Measurements from ENCODE around the gene DHRS4.

DHRS4 gene

GRCh38 chr14:23915559-23915958 lies 38.0 kb upstream of the DHRS4 start:
- H3K4me2 ChIP-seq (ENCODE audit: insufficient read depth, low read length): no peak overlapping the region
- H3K4me1 ChIP-seq (ENCODE audit: insufficient read depth, low read length): no peaks in the 10 kb centered on the region
- no peak overlapping the region for H3K4me3 ChIP-seq (ENCODE audit: low read depth in 1 of 2, low read length in 2 of 2)
- no peaks in the 10 kb centered on the region for H3K79me2 ChIP-seq (ENCODE audit: insufficient read depth, low read length)
- H3K36me3 ChIP-seq (ENCODE audit: insufficient read depth, low read length): no peaks in the 10 kb centered on the region
- TF ChIP-seq CTCF (IDR thresholded peaks at IDR 0.05; ENCODE audit: borderline replicate concordance, extremely low read depth, low read length, poor library complexity, severe bottlenecking) (no peak), EZH2 (IDR thresholded peaks at IDR 0.05; ENCODE audit: borderline replicate concordance, low read depth, low read length, severe bottlenecking) (no peak)
- no peak overlapping the region for H2AFZ ChIP-seq (ENCODE audit: low read depth, low read length)
- ATAC-seq (ENCODE audit: insufficient read depth, low read depth) (no peak), DNase-seq (no peak)
- H3K9me3 ChIP-seq (ENCODE audit: insufficient read depth, low read length, severe bottlenecking): no peaks in the 10 kb centered on the region
- no peaks in the 10 kb centered on the region for H4K20me1 ChIP-seq (ENCODE audit: insufficient read depth, low read length)
- H3K27me3 ChIP-seq (ENCODE audit: insufficient read depth, low read length, poor library complexity): peaks cover 4% of the 10 kb centered on the region
- H3K27ac ChIP-seq (ENCODE audit: low read length): no peak overlapping the region
- H3K9ac ChIP-seq (ENCODE audit: low read depth, low read length): no peak overlapping the region

- DNase-seq (no peak), ATAC-seq (ENCODE audit: insufficient read depth, low read depth) (no peak)
- TF ChIP-seq CTCF (IDR thresholded peaks at IDR 0.05; ENCODE audit: borderline replicate concordance, extremely low read depth, low read length, poor library complexity, severe bottlenecking): no peak
- H3K79me2 ChIP-seq (ENCODE audit: insufficient read depth, low read length): no peaks in the 10 kb centered on the region
- no peaks in the 10 kb centered on the region for H3K4me1 ChIP-seq (ENCODE audit: insufficient read depth, low read length)
- no peak overlapping the region for H3K4me3 ChIP-seq (ENCODE audit: low read depth in 1 of 2, low read length in 2 of 2)
- no peaks in the 10 kb centered on the region for H3K9me3 ChIP-seq (ENCODE audit: insufficient read depth, low read length, severe bottlenecking)
- no peak overlapping the region for H3K4me2 ChIP-seq (ENCODE audit: insufficient read depth, low read length)
- peaks cover 4% of the 10 kb centered on the region for H3K27me3 ChIP-seq (ENCODE audit: insufficient read depth, low read length, poor library complexity)
- H3K27ac ChIP-seq (ENCODE audit: low read length): no peak overlapping the region
- no peaks in the 10 kb centered on the region for H3K36me3 ChIP-seq (ENCODE audit: insufficient read depth, low read length)
- no peak overlapping the region for H3K9ac ChIP-seq (ENCODE audit: low read depth, low read length)
- H2AFZ ChIP-seq (ENCODE audit: low read depth, low read length): no peak overlapping the region
- H4K20me1 ChIP-seq (ENCODE audit: insufficient read depth, low read length): no peaks in the 10 kb centered on the region
Observed at GRCh38 chr14:23916004-23916403, 37.6 kb upstream of the DHRS4 start.

GRCh38 chr14:23916446-23916845 lies 37.1 kb upstream of the DHRS4 start:
- TF ChIP-seq CTCF (IDR thresholded peaks at IDR 0.05; ENCODE audit: borderline replicate concordance, extremely low read depth, low read length, poor library complexity, severe bottlenecking) (no peak), EZH2 (IDR thresholded peaks at IDR 0.05; ENCODE audit: borderline replicate concordance, low read depth, low read length, severe bottlenecking) (no peak)
- Histone ChIP-seq H3K4me1 (ENCODE audit: insufficient read depth, low read length) (no peaks in the 10 kb centered on the region), H3K79me2 (ENCODE audit: insufficient read depth, low read length) (no peaks in the 10 kb centered on the region), H2AFZ (ENCODE audit: low read depth, low read length) (no peak overlapping the region), H3K27ac (ENCODE audit: low read length) (no peak overlapping the region), H3K4me2 (ENCODE audit: insufficient read depth, low read length) (no peak overlapping the region), H3K4me3 (ENCODE audit: low read depth in 1 of 2, low read length in 2 of 2) (no peak overlapping the region), H3K36me3 (ENCODE audit: insufficient read depth, low read length) (no peaks in the 10 kb centered on the region), H3K27me3 (ENCODE audit: insufficient read depth, low read length, poor library complexity) (peaks cover 4% of the 10 kb centered on the region), H3K9ac (ENCODE audit: low read depth, low read length) (no peak overlapping the region), H3K9me3 (ENCODE audit: insufficient read depth, low read length, severe bottlenecking) (no peaks in the 10 kb centered on the region), H4K20me1 (ENCODE audit: insufficient read depth, low read length) (no peaks in the 10 kb centered on the region)
- ATAC-seq (ENCODE audit: insufficient read depth, low read depth): no peak
- no peak for DNase-seq

GRCh38 chr14:23922545-23922944 lies 31.0 kb upstream of the DHRS4 start:
- no peak for TF ChIP-seq CTCF (IDR thresholded peaks at IDR 0.05; ENCODE audit: borderline replicate concordance, extremely low read depth, low read length, poor library complexity, severe bottlenecking)
- no peak for TF ChIP-seq EZH2 (IDR thresholded peaks at IDR 0.05; ENCODE audit: borderline replicate concordance, low read depth, low read length, severe bottlenecking)
- Histone ChIP-seq H3K36me3 (ENCODE audit: insufficient read depth, low read length) (no peaks in the 10 kb centered on the region), H3K79me2 (ENCODE audit: insufficient read depth, low read length) (no peaks in the 10 kb centered on the region), H3K9me3 (ENCODE audit: insufficient read depth, low read length, severe bottlenecking) (no peaks in the 10 kb centered on the region), H3K4me3 (ENCODE audit: low read depth in 1 of 2, low read length in 2 of 2) (no peak overlapping the region), H4K20me1 (ENCODE audit: insufficient read depth, low read length) (no peaks in the 10 kb centered on the region), H3K4me1 (ENCODE audit: insufficient read depth, low read length) (no peaks in the 10 kb centered on the region), H3K27me3 (ENCODE audit: insufficient read depth, low read length, poor library complexity) (no peaks in the 10 kb centered on the region), H3K9ac (ENCODE audit: low read depth, low read length) (no peak overlapping the region), H2AFZ (ENCODE audit: low read depth, low read length) (no peak overlapping the region), H3K27ac (ENCODE audit: low read length) (no peak overlapping the region), H3K4me2 (ENCODE audit: insufficient read depth, low read length) (no peak overlapping the region)
- ATAC-seq (ENCODE audit: insufficient read depth, low read depth) (no peak), DNase-seq (no peak)

Measured in DND-41 (cell line).